HG03354 (cell line): Measurements from ENCODE around the gene AZU1.
"Not testable (repeated sequence)": the region's sequence is repeated elsewhere in the genome, so short reads cannot be mapped to it uniquely, and the experiment has no call there.

Experiments used
- ATAC-seq: cut with Tn5 transposase; IDR thresholded peaks from one replicate; pipeline ENCODE4 v1.9.1; 2021; ENCODE audit warnings: mild to moderate bottlenecking; ENCODE audit not compliant: unreplicated experiment, poor library complexity, severe bottlenecking

AZU1 gene

DNA sequence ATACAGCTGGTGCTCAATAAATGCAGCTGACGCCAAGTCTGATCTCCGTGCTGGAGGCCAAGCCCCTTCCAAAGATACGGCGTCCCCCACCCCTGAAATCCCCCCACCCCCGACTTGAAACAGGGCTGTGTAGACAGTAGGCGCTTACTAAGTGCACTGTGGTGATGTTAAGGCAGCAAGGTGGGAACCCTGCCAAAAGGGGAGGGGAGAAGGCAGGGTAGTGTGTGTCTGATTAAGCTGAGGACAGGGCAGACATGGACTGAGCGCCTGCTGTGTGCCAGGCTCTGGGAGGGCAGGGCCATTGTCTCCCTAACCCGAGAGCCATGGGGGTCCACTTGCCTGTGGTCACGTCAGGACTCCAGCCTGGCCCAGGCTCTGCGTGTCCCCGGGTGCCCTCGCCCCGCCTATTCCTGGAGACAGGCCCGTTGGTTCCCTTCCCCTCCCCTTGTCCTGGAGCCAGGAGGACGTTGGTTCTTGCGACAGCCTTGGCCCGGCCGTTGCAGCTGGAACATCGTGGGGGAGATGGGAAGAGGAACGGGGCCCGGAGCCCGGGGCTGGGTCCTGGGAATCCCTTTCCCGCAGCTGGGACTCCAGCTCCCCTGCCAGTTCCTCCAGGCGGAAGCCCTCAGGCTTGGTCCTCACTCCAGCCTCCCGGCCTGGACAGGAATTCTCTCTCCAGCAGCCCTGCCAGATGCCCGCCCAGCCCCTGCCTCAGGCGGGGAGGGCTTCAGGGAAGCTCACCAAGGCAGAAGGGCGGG is 22.8 kb downstream of the AZU1 start:
- ATAC-seq, result no peak

DNA sequence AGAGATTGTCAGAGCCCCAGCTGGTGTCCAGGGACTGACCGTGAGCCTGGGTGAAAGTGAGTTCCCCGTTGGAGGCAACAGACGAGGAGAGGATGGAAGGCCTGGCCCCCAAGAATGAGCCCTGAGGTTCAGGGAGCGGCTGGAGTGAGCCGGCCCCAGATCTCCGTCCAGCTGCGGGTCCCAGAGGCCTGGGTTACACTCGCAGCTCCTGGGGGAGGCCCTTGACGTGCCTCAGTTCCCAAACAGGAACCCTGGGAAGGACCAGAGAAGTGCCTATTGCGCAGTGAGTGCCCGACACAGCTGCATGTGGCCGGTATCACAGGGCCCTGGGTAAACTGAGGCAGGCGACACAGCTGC is 23.3 kb downstream of the AZU1 start:
- no peak for ATAC-seq

DNA sequence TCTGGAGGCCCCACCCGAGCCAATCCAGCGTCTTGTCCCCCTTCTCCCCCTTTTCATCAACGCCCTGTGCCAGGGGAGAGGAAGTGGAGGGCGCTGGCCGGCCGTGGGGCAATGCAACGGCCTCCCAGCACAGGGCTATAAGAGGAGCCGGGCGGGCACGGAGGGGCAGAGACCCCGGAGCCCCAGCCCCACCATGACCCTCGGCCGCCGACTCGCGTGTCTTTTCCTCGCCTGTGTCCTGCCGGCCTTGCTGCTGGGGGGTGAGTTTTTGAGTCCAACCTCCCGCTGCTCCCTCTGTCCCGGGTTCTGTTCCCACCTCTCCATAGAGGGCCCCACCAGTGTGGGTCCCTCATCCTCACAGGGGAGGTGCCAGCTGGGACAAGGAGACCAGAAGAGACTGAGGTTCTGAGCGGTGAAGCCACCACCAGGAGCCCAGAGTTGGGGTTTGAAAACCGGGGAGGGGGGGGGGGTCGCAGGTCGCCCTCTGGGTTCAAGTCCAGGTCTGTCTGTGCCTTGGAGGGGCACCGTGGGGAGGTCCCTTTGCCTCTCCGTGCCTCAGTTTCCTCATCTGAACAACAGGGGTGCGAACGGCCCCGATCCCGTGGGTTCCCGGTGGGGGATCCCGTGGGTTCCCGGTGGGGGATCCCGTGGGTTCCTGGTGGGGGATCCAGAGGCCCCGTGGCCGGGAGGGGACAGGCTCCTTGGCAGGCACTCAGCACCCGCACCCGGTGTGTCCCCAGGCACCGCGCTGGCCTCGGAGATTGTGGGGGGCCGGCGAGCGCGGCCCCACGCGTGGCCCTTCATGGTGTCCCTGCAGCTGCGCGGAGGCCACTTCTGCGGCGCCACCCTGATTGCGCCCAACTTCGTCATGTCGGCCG is 24.7 kb downstream of the AZU1 start, which contains the start of gene ELANE:
Gene ELANE, plus strand, starts transcription at position 168 of the 878 bp plus-strand sequence. Its CDS starts 26 bp downstream, at position 194.
- no peak for ATAC-seq

DNA sequence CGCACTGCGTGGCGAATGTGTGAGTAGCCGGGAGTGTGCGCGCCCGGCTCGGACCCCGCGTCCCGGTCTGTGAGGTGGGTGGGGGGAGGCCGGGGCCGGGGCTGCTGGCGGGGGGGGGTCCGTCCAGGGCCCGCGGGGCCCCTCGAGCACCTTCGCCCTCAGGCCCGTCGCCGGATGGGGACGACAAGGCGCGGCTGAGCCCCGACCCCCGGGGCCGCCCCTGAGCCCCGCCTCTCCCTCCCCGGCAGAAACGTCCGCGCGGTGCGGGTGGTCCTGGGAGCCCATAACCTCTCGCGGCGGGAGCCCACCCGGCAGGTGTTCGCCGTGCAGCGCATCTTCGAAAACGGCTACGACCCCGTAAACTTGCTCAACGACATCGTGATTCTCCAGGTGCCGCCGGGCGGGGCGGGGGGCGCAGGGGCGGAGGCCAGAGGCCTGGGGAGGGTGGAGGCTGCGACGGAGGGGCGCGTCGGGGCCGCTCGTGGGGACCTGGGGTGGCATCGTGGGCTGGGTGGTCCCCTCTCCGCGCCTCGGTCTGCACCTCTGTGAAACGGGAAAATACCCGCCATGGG is 25.5 kb downstream of the AZU1 start:
- ATAC-seq, result no peak

DNA sequence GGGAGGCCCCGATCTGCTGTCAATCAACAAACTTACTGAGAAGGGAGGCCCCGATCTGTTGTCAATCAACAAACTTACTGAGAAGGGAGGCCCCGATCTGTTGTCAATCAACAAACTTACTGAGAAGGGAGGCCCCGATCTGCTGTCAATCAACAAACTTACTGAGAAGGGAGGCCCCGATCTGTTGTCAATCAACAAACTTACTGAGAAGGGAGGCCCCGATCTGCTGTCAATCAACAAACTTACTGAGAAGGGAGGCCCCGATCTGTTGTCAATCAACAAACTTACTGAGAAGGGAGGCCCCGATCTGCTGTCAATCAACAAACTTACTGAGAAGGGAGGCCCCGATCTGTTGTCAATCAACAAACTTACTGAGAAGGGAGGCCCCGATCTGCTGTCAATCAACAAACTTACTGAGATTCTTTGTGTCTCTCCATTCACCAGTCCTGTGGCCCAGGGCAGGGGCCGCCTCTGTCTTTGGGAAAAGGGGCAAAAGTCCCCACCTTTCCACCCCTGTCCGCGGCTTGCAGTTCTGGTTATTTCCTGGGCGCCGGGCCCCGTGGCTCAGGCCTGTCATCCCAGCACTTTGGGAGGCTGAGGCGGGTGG is 26.1 kb downstream of the AZU1 start:
- ATAC-seq, result not testable (repeated sequence)

DNA sequence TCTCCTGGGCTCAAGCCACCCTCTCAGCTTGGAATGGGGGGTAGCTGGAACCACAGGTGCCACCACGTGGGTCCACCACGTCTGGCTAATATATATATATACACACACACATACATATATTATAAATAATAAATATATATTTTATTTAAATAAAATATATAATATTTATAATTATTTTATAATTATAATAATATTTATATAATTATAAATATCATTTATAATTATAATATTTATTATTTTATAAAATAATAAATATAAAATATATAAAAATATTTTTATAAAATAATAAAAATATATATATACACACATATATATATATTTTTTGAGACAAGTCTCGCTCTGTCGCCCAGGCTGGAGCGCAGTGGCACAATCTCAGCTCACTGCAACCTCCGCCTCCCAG is 26.9 kb downstream of the AZU1 start:
- no peak for ATAC-seq

DNA sequence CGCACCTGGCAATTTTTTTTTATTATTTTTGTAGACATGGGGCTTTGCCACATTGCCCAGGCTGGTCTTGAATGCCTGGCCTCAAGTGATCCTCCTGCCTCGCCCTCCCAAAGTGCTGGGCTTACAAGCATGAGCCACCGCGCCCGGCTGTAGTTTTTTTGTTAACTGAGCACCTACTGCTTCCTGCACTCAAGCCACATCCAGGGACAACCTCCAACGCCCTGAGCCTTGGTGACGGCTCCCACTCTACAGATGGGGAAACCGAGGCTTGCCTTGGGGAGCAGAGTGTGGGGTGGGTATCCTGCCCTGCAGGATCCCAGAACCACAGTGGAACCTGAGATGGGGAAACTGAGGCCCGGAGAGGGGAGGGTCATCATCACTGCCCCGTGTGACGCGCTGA is 27.5 kb downstream of the AZU1 start:
- no peak for ATAC-seq

DNA sequence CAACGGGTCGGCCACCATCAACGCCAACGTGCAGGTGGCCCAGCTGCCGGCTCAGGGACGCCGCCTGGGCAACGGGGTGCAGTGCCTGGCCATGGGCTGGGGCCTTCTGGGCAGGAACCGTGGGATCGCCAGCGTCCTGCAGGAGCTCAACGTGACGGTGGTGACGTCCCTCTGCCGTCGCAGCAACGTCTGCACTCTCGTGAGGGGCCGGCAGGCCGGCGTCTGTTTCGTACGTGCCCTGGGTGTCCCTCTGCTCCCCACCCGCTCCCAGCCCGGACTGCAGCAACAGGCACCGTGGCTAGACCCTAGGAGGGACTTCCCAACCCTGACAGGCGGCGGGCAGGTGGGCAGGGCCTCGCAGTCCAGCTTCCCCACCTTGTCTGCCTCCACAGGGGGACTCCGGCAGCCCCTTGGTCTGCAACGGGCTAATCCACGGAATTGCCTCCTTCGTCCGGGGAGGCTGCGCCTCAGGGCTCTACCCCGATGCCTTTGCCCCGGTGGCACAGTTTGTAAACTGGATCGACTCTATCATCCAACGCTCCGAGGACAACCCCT is 28.0 kb downstream of the AZU1 start:
- ATAC-seq, result no peak

DNA sequence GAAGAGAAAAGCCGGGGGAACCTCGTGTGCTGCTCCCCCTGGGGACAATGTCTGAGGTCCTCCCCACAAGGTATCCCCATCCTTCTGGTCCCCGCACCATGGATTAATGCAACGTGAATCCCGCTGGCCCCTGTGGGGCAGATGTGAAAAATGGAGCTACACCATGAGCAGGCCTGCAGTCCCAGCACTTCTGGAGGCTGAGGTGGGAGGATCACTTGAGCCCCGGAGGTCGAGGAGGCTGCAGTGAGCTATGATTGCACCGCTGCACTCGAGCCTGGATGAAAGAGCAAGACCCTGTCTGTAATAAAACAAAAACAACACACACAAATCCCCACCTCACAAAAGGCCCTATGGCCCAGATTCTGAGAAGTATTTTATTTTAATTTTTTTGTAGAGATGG is 30.6 kb downstream of the AZU1 start:
- no peak for ATAC-seq

DNA sequence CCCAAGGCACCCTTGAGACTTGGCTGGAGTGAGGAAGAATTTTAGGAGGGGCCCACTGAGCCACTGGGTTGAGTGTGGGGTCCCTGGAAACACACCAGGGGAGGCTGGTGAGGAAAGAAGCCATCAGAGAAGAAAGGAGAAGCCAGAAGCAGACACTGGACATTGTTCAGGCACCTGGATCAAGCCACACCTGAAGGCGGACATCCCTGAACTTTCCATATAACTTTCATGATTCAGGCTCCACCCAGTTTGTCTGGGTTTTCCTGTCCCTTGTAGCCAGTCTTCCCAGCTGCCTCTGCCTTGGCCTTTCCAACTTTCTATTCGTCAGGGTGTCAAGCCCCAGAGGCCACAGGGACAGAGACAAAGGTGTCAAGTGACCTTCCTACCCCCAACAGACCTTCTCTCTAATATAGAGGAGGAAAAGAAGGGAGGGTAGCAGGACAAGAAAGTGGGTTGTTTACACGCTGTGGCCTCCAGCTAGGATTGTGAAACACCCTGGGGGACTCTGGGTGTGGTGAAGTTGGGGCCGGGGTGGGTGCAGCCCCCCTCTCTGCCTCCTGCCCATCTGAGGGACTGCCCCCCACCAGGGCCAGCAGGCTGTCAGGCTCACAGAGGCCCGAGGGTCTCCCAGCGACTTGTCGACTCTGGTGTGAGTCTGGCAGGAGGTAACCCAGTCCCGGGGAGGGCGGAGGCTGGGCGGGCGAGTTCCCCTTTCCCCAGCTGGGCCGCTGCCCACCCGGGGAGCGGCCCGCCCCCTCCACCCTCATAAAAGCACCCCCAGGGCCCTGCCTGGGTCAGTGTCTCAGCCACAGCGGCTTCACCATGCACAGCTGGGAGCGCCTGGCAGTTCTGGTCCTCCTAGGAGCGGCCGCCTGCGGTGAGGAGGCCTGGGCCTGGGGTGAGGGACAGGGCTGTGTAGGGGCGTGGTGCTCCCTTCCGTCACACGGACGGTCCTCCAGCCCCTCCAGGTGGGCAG is 31.5 kb downstream of the AZU1 start, which contains the start of gene CFD:
Gene CFD, plus strand, starts transcription at position 797 of the 976 bp plus-strand sequence. Its CDS starts 26 bp downstream, at position 823.
- no peak for ATAC-seq

DNA sequence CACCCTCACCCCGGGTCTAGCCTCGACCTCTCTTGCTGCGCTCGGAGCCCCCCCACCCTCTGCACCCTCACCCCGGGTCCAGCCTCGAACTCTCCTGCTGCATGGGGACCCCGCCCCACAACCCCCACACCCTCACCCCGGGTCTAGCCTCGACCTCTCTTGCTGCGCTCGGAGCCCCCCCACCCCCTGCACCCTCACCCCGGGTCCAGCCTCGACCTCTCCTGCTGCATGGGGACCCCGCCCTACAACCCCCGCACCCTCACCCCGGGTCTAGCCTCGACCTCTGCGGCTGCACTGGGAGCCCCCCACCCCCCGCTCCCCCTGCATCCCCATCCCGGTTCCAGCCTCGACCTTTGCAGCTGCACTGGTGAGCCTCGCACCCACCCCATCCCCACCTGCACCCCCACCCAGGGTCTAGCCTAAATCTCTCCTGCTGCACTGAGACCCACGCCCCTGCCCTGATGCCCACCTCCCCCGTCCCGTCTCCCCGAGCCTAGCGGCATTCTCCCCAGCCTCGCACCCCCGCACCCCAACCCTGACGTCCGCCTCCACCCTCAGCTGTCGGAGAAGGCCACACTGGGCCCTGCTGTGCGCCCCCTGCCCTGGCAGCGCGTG is 33.6 kb downstream of the AZU1 start:
- ATAC-seq, result no peak

DNA sequence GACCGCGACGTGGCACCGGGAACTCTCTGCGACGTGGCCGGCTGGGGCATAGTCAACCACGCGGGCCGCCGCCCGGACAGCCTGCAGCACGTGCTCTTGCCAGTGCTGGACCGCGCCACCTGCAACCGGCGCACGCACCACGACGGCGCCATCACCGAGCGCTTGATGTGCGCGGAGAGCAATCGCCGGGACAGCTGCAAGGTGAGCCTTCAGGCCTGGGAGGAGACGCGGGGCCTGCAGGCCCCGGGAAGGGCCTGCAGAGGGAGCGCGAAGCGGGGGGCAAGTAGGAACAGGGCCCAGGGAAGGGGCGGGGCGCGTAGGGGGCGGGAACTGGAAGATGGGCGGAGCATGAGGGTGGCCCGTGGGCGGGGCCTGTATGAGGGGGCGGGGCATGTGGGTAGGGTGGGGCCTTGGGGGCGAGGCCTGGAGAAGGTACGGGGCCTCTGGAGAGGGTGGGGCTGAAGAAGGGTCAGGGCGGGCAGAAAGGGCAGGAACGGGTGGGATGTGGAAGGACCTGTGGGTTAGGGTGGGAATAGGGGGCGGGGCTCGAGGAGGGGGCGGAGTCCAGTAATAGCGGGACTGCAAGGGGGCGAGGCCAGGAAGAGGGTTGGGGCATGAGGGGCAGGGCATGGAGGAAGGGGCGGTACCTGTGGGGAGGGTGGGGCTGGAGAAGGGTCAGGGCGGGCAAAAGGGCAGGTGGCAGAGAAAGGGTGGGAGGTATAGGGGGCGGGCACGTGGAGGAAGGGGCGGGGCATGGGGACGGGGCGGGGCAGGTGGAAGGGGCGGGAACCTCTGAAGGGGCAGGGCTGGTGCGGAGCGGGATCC is 34.3 kb downstream of the AZU1 start:
- ATAC-seq, result no peak

DNA sequence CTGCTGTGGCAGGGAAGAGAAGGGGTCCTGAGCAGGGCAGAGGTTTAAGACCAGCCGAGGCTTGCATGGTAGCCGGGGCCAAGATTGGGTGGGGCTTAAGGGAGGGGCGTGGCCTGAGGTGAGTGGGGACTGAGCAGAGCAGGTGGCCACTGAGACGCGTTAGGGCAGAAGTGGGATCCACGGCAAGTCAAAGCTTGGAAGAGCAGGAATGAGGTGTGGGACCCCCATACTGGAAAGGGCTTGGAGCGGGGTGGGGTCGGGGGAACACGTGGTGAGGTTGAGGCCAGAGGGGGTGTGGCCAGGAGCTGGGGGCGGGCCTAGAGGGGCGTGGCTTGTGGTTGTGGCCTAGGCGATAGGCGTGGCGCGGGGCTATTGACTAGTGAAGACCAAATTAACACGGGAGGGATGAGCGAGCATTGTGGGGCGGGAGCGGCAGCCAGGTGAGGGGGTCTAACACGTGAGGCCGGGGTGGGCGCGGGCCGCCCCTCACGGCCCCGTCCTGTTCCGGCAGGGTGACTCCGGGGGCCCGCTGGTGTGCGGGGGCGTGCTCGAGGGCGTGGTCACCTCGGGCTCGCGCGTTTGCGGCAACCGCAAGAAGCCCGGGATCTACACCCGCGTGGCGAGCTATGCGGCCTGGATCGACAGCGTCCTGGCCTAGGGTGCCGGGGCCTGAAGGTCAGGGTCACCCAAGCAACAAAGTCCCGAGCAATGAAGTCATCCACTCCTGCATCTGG is 35.1 kb downstream of the AZU1 start:
- no peak for ATAC-seq

DNA sequence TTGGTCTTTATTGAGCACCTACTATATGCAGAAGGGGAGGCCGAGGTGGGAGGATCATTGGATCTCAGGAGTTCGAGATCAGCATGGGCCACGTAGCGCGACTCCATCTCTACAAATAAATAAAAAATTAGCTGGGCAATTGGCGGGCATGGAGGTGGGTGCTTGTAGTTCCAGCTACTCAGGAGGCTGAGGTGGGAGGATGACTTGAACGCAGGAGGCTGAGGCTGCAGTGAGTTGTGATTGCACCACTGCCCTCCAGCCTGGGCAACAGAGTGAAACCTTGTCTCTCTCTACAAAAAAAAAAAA is 35.6 kb downstream of the AZU1 start:
- no peak for ATAC-seq

DNA sequence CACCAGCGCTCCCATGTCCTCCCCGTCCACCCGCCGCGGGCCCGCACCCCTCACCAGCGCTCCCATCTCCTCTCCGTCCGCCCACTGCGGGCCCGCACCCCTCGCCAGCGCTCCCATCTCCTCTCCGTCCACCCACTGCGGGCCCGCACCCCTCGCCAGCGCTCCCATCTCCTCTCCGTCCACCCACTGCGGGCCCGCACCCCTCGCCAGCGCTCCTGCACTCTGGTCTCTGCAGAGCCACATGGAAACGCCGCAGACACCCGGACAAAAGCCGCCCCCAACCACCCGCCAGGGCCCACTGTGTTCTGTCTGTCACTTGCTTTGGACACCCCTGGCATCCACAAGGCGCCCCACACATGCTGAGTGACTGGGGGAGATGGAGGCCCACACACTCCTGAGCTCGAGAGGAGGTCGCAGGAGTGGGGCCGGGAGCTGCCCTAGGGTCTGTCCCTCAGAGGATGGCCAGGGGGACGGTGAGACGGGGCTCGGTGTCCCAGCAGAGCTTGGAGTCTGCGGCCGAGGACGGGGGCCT is 39.2 kb downstream of the AZU1 start:
- no peak for ATAC-seq

DNA sequence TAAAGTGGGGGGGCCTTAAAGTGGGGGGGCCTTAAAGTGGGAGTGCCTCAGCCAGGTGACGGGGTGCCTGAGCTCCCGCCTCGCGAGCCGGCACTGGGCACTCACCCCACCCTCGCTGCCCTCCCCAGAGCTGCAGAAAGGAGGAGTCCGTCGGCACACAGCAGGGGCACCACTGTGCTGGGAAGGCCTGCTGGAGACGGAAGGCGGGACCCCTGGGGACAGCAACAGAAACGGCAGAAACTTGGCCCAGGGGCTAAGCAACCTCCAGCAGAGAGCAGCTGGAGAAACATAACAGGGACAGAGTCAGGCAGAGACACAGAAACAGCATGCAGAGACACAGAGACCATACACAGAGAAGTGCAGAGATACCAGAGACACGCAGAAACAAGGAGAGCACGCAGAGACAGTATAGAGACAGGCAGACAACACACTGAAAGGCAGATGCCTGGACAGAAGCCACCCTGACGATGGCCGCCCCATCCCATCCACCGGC is 39.7 kb downstream of the AZU1 start:
- ATAC-seq, result no peak
